HG02610 (cell line): ENCODE results near the gene HAUS8.

ENCODE experiments used
- ATAC-seq: cut with Tn5 transposase; IDR thresholded peaks from one replicate; pipeline ENCODE4 v1.9.1; 2021; ENCODE audit warnings: mild to moderate bottlenecking, moderate library complexity; ENCODE audit not compliant: unreplicated experiment

HAUS8 gene

DNA sequence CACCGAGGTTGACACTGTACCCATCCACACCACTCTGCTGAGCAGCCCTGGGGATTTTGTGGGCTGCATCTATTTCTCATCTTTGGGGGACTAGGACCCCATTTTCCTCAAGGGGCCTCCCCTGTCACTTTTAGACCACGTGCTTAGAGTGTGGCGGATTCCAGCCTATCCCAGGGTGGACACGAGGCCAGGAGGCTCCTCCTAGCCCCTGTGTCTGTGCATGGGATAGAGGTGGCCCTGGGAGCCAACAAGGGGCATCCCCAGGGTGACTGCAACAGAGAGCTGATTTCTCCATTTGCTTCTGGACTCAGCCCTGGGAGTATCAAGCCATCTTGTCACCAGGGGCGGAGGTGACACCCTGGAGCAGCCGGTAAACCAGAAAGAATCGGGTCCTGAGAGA, 72.8 kb downstream of the HAUS8 start:
- ATAC-seq, result no peak

DNA sequence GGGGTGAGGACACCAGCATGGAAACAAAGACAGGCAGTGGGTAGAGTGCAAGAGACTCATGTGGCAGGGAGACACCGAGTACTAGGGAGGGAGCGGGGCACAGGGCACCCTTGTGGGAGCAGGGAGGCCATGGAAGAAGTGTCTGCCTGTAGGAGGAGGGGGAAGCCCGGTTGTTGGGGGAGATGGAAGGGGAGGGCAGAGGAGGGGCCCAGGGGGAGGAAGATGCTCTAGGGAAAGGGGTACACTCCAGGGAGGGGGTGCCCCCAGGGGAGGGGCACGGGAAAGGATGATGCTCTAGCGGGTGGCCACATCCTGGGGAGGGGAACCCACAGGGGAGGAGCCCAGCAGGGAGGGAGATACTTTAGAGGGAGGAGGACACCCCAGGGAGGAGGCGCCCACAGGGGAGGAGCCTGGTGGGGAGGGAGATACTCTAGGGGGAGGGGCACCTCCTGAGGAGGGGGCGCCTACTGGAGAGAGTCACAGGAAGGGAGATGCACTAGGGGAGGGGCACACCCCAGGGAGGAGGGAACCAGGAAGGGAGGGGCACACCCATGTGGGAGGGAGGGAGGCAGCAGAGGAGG, 73.6 kb downstream of the HAUS8 start:
- ATAC-seq, result no peak
